Spleen (tissue), 7 donors: ENCODE measurements around the gene GLIS1.

Source experiments
- CTCF ChIP-seq, 11 experiments: fragments of 200-600 bp in 7 of 11; fragments of 450-650 bp in 4 of 11; sonication (generic) in 4 of 11; IDR thresholded peaks in 8 of 11; conservative IDR thresholded peaks in 3 of 11; 1 replicate in 7 of 11; 2 replicates in 4 of 11; pipeline versions ENCODE4 v1.4.0 to v1.8.0; 2016 to 2021; ENCODE audit warnings: antibody characterized with exemption in 11 of 11, inconsistent platforms in 4 of 11, mild to moderate bottlenecking in 1 of 11
- POLR2A ChIP-seq, 3 donors: fragments of 450-650 bp; IDR thresholded peaks; one replicate each; pipeline ENCODE4 v1.5.1; 2017; ENCODE audit warnings: antibody characterized with exemption in 3 of 3, mild to moderate bottlenecking in 1 of 3
- donor health status: DM: no; HTN: no; CAD: no; lungs with moderate emphysema.
- donor health status: DM: no; HTN: no; CAD: no.
- donor health status: DM: no; HTN: no; CAD: no.

- TF ChIP-seq CTCF (IDR thresholded peaks at IDR 0.05 in 8 of 11, conservative IDR thresholded peaks at IDR 0.05 in 3 of 11) (no peak), POLR2A (IDR thresholded peaks at IDR 0.05) (no peak)
Observed at GRCh38 chr1:53483170-53483569, 255.8 kb downstream of the GLIS1 start.
